CD14-positive monocyte (primary cell): ENCODE results near the gene SHISA6. TPM values are rescaled to one million over a fixed set of nuclear protein-coding genes. Genes with fewer than 3 reads are reported as not detected.

ENCODE experiments used
- DNase-seq, 3 donors: peaks; one replicate each; pipeline ENCODE4 v3.0.0-alpha.2; 2011 to 2022
- H2AFZ ChIP-seq: 2 replicates; pipeline ENCODE4 v1.6.0; 2012; ENCODE audit warnings: mild to moderate bottlenecking, low read depth, low read length, inconsistent platforms; ENCODE audit not compliant: insufficient read depth, poor library complexity, severe bottlenecking
- H3K27ac ChIP-seq, 2 donors: 1 replicate in 1 of 2; 2 replicates in 1 of 2; pipeline ENCODE4 v1.5.1; 2012 to 2013; ENCODE audit warnings: low read length in 2 of 2, control low read depth in 1 of 2, inconsistent platforms in 1 of 2, low read depth in 1 of 2, mild to moderate bottlenecking in 1 of 2
- H3K27me3 ChIP-seq, 2 donors: one replicate each; pipeline versions ENCODE4 v1.6.0 to v1.6.1; 2011 to 2013; ENCODE audit warnings: low read length in 2 of 2; ENCODE audit not compliant: control insufficient read depth in 2 of 2, insufficient read depth in 2 of 2
- H3K36me3 ChIP-seq, 2 donors: replicated peaks in 1 of 2; 1 replicate in 1 of 2; 2 replicates in 1 of 2; pipeline versions ENCODE4 v1.5.1 to v1.6.1; 2012 to 2013; ENCODE audit warnings: low read length in 2 of 2, control low read depth in 1 of 2, inconsistent platforms in 1 of 2, mild to moderate bottlenecking in 1 of 2; ENCODE audit not compliant: insufficient read depth in 2 of 2, control insufficient read depth in 1 of 2
- H3K4me1 ChIP-seq, 2 donors: 1 replicate in 1 of 2; 2 replicates in 1 of 2; pipeline versions ENCODE4 v1.5.1 to v1.6.1; 2012 to 2013; ENCODE audit warnings: low read length in 2 of 2, control low read depth in 1 of 2, inconsistent platforms in 1 of 2, mild to moderate bottlenecking in 1 of 2, moderate library complexity in 1 of 2; ENCODE audit not compliant: insufficient read depth in 2 of 2, control insufficient read depth in 1 of 2
- H3K4me2 ChIP-seq: replicated peaks from 2 replicates; pipeline ENCODE3; 2012; ENCODE audit warnings: low read length, moderate library complexity, mild to moderate bottlenecking; ENCODE audit not compliant: poor library complexity, severe bottlenecking; ENCODE audit errors: extremely low read depth
- H3K4me3 ChIP-seq, 3 experiments: fragments of 200-600 bp in 1 of 3; sonication (generic) in 1 of 3; replicated peaks in 1 of 3; 1 replicate in 2 of 3; 2 replicates in 1 of 3; pipeline ENCODE4 v1.5.1; 2011 to 2013; ENCODE audit warnings: low read length in 3 of 3, mild to moderate bottlenecking in 3 of 3, control low read depth in 2 of 3, low read depth in 2 of 3, inconsistent platforms in 1 of 3, moderate library complexity in 1 of 3
- H3K79me2 ChIP-seq: 2 replicates; pipeline ENCODE4 v1.6.0; 2012; ENCODE audit warnings: mild to moderate bottlenecking, control low read depth, inconsistent platforms, low read length, moderate library complexity; ENCODE audit not compliant: insufficient read depth
- H3K9ac ChIP-seq: 2 replicates; pipeline ENCODE4 v1.6.0; 2017; ENCODE audit warnings: low read length, mild to moderate bottlenecking; ENCODE audit not compliant: insufficient read depth, poor library complexity, severe bottlenecking
- H3K9me3 ChIP-seq, 2 donors: replicated peaks in 1 of 2; 1 replicate in 1 of 2; 2 replicates in 1 of 2; pipeline versions ENCODE4 v1.5.1 to v1.6.1; 2012 to 2013; ENCODE audit warnings: low read length in 2 of 2, control low read depth in 1 of 2; ENCODE audit not compliant: control insufficient read depth in 1 of 2, insufficient read depth in 1 of 2
- H4K20me1 ChIP-seq: 2 replicates; pipeline ENCODE4 v1.6.0; 2012; ENCODE audit warnings: mild to moderate bottlenecking, low read length, control low read depth, moderate library complexity; ENCODE audit not compliant: insufficient read depth
- H3K27ac Mint-ChIP-seq, 7 donors: one replicate each; pipeline ENCODE4 v1.8.0; 2020; ENCODE audit warnings: mild to moderate bottlenecking in 7 of 7, mixed read lengths in 7 of 7, moderate library complexity in 6 of 7, inconsistent platforms in 2 of 7
- H3K27me3 Mint-ChIP-seq, 3 donors: one replicate each; pipeline ENCODE4 v1.8.0; 2021 to 2022; ENCODE audit warnings: low read depth in 3 of 3, mild to moderate bottlenecking in 3 of 3, mixed read lengths in 3 of 3, moderate library complexity in 3 of 3, inconsistent platforms in 1 of 3
- H3K36me3 Mint-ChIP-seq, 2 donors: one replicate each; pipeline ENCODE4 v1.8.0; 2020; ENCODE audit warnings: mixed read lengths in 2 of 2, inconsistent platforms in 1 of 2, mild to moderate bottlenecking in 1 of 2
- H3K4me1 Mint-ChIP-seq: one replicate; pipeline ENCODE4 v1.8.0; 2020; ENCODE audit warnings: mild to moderate bottlenecking, mixed read lengths
- H3K4me3 Mint-ChIP-seq, 2 donors: one replicate each; pipeline ENCODE4 v1.8.0; 2020; ENCODE audit warnings: mild to moderate bottlenecking in 2 of 2, mixed read lengths in 2 of 2, moderate library complexity in 1 of 2
- H3K9me3 Mint-ChIP-seq, 7 donors: one replicate each; pipeline ENCODE4 v1.8.0; 2020 to 2022; ENCODE audit warnings: mixed read lengths in 7 of 7, mild to moderate bottlenecking in 6 of 7, moderate library complexity in 6 of 7, inconsistent platforms in 2 of 7
- WGBS: methylation state at CpG from one replicate; pipeline ENCODE4 v1.1.5; 2013; ENCODE audit warnings: missing lambda C conversion rate; ENCODE audit not compliant: insufficient coverage; 5-methylcytosine and 5-hydroxymethylcytosine counted together
- intact Hi-C, 2 donors: fragments of 100-400 bp; cut with micrococcal nuclease; formaldehyde crosslinking; loops; one replicate each; pipeline versions ENCODE4 v1.15.0 to v1.15.1; 2023
- polyA plus RNA-seq, 3 donors: library from polyadenylated mRNA; depleted of rRNA in 1 of 3; unstranded in 2 of 3; stranded (reverse) in 1 of 3; fragments of 300-500 nt in 2 of 3; fragments of >200 nt in 1 of 3; fragmentation: Illumina TruSeq in 2 of 3; gene quantifications; 1 replicate in 2 of 3; 2 replicates in 1 of 3; pipeline ENCODE4 v1.2.3, GENCODE V29; 2012 to 2021
- TF ChIP-seq, protein P1 (sequence below): fragments of 200-600 bp; IDR thresholded peaks from one replicate; pipeline ENCODE4 v1.8.0; 2022; ENCODE audit warnings: antibody characterized with exemption, mild to moderate bottlenecking

Gene SHISA6
- polyA plus RNA-seq, 3 donors: not detected

DNA sequence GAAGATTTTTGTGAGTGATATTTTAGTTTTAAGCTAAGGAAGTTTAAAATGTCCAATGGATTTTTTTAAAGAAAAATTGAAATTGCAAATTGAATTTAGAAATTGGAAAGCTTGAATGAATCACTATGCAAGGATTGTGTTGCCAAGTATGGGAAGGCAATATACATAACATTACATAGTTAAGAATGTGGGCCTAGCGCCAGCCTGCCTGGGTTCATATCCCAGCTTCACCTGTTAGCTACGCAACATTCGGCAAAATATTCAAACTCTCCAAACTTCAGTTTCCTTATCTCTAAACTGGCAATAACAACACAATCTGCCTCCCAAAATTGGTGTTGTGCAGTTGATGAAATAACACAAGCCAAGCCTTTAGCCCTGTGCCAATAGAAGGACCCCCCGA, 306.8 kb downstream of the SHISA6 start:
- Mint-ChIP-seq H3K9me3 (peaks cover 0 to 17% (median 7%) of the 10 kb centered on the region in 7 donors), H3K4me1 (no peaks in the 10 kb centered on the region), H3K4me3 (no peak overlapping the region), H3K36me3 (no peaks in the 10 kb centered on the region), H3K27ac (no peak overlapping the region), H3K27me3 (peaks cover 0 to 5% (median 0%) of the 10 kb centered on the region in 3 donors)
- no peaks in the 10 kb centered on the region for H3K36me3 ChIP-seq
- no peak overlapping the region for H2AFZ ChIP-seq
- H3K4me3 ChIP-seq: no peak overlapping the region
- H3K9me3 ChIP-seq: peaks cover 4 to 7% of the 10 kb centered on the region in 2 donors
- intact Hi-C loops: no loop called here
- H4K20me1 ChIP-seq: no peaks in the 10 kb centered on the region
- no peak overlapping the region for H3K4me2 ChIP-seq
- DNase-seq: no peak
- TF ChIP-seq, protein P1, sequence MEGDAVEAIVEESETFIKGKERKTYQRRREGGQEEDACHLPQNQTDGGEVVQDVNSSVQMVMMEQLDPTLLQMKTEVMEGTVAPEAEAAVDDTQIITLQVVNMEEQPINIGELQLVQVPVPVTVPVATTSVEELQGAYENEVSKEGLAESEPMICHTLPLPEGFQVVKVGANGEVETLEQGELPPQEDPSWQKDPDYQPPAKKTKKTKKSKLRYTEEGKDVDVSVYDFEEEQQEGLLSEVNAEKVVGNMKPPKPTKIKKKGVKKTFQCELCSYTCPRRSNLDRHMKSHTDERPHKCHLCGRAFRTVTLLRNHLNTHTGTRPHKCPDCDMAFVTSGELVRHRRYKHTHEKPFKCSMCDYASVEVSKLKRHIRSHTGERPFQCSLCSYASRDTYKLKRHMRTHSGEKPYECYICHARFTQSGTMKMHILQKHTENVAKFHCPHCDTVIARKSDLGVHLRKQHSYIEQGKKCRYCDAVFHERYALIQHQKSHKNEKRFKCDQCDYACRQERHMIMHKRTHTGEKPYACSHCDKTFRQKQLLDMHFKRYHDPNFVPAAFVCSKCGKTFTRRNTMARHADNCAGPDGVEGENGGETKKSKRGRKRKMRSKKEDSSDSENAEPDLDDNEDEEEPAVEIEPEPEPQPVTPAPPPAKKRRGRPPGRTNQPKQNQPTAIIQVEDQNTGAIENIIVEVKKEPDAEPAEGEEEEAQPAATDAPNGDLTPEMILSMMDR: no peak
- no peaks in the 10 kb centered on the region for H3K79me2 ChIP-seq
- no CpG with 5 or more reads among the region's 4 CpGs for WGBS
- no peak overlapping the region for H3K9ac ChIP-seq
- H3K4me1 ChIP-seq: no peaks in the 10 kb centered on the region
- no peak overlapping the region for H3K27ac ChIP-seq
- no peaks in the 10 kb centered on the region for H3K27me3 ChIP-seq

DNA sequence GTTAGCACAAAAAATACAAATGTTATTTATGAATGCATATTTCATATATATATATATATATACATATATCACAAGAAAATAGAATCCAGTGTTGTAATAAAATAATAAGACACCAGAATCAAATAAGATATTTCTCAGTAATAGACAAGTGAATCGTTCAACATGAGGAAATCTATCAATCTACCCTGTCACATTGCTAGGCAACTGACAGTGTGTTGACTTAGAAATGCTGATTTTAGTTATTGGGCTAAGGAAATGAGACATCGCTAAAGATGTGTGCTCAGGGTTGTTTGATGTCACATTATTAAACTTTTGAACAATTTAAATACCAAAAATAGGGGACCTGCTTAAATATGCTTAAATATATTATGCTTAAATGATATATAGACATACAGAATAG, 307.4 kb downstream of the SHISA6 start:
- TF ChIP-seq, protein P1: no peak
- H4K20me1 ChIP-seq: no peaks in the 10 kb centered on the region
- no peaks in the 10 kb centered on the region for H3K27me3 ChIP-seq
- Mint-ChIP-seq H3K4me1 (no peaks in the 10 kb centered on the region), H3K36me3 (no peaks in the 10 kb centered on the region), H3K27me3 (peaks cover 0 to 5% (median 0%) of the 10 kb centered on the region in 3 donors), H3K4me3 (no peak overlapping the region), H3K9me3 (peaks cover 0 to 17% (median 7%) of the 10 kb centered on the region in 7 donors), H3K27ac (no peak overlapping the region)
- H3K4me2 ChIP-seq: no peak overlapping the region
- no peak overlapping the region for H3K27ac ChIP-seq
- no peak overlapping the region for H3K9ac ChIP-seq
- intact Hi-C loops: no loop called here
- no peak for DNase-seq
- H3K79me2 ChIP-seq: no peaks in the 10 kb centered on the region
- H2AFZ ChIP-seq: no peak overlapping the region
- H3K9me3 ChIP-seq: peaks cover 4 to 7% of the 10 kb centered on the region in 2 donors
- no peak overlapping the region for H3K4me3 ChIP-seq
- H3K36me3 ChIP-seq: no peaks in the 10 kb centered on the region
- no peaks in the 10 kb centered on the region for H3K4me1 ChIP-seq
- WGBS: no CpG with 5 or more reads among the region's 2 CpGs
